Ovary (tissue), 3 donors: ENCODE measurements around the gene DRAXIN.

Experiments used
- POLR2A ChIP-seq: fragments of 450-650 bp; IDR thresholded peaks from one replicate; pipeline ENCODE4 v1.6.1; 2017; ENCODE audit warnings: antibody characterized with exemption, mild to moderate bottlenecking, moderate library complexity
- TF ChIP-seq, protein P1 (sequence below), 3 donors: fragments of 450-650 bp in 2 of 3; fragments of 200-600 bp in 1 of 3; IDR thresholded peaks; one replicate each; pipeline versions ENCODE4 v1.5.1 to v1.8.0; 2016 to 2022; ENCODE audit warnings: antibody characterized with exemption in 3 of 3, mild to moderate bottlenecking in 1 of 3
- donor health status: DM: no; HTN: no; CAD: no.

DNA sequence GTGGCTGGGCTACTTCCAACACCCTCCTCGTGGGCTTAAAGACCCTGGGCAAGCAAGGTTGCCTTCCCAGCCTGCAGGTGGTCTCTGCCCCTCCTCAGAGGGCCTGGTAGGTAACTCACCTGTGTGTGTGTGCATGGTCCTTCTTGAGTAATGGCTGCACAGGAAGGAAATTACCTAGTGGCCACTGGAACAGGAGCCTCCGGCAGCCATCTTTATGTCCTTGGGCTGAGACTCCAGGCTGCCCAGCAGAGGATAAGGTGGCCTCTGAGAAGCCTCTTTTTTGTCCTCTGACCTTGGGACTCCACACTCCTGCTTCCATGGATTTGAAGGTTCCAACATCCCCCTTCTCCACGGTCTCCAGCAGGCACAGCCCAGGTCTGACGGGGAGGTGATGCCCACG is 20.0 kb downstream of the DRAXIN start:
- TF ChIP-seq POLR2A, result no peak
- TF ChIP-seq, protein P1, sequence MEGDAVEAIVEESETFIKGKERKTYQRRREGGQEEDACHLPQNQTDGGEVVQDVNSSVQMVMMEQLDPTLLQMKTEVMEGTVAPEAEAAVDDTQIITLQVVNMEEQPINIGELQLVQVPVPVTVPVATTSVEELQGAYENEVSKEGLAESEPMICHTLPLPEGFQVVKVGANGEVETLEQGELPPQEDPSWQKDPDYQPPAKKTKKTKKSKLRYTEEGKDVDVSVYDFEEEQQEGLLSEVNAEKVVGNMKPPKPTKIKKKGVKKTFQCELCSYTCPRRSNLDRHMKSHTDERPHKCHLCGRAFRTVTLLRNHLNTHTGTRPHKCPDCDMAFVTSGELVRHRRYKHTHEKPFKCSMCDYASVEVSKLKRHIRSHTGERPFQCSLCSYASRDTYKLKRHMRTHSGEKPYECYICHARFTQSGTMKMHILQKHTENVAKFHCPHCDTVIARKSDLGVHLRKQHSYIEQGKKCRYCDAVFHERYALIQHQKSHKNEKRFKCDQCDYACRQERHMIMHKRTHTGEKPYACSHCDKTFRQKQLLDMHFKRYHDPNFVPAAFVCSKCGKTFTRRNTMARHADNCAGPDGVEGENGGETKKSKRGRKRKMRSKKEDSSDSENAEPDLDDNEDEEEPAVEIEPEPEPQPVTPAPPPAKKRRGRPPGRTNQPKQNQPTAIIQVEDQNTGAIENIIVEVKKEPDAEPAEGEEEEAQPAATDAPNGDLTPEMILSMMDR (IDR thresholded peaks at IDR 0.05), result no peak
